ENCODE measurements around the gene TNIP2.

- TF ChIP-seq POLR2A (IDR thresholded peaks at IDR 0.05; ENCODE audit: control extremely low read depth in 1 of 2, low read depth in 2 of 2, low read length in 2 of 2) (no peak), TEAD4 (IDR thresholded peaks at IDR 0.05; ENCODE audit: low read depth, low read length) (no peak), POLR2AphosphoS5 (IDR thresholded peaks at IDR 0.05; ENCODE audit: low read depth, low read length) (no peak)
These were observed 42.5 kb upstream of the TNIP2 start for GRCh38 chr4:2798399-2799223.
